ENCODE data around the gene SSTR1. TPM values are rescaled to one million over a fixed set of nuclear protein-coding genes. Genes with fewer than 3 reads are reported as not detected.

The SSTR1 gene
- total and polyA plus RNA-seq, 4 donors = 1.7 to 33.9 (median 23.3) TPM

DNA sequence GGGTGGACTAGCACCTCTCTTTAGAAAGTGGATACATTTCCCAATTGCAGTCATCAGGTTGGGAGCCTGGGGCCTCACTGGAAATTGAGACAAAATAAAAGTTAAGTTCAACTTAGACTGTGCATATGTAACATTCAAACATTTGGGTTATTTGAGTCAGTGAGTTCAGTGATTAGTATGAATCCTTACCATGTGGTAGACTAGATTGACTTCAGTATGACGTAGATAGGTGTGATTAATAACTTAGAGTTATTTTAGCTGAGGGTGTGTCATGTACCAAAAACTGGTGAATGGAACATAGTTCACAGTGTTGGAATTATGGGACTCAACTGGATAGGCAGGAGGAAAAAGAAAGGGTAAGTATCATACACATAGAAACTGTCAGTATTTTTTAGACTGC lies 8.0 kb upstream of the SSTR1 start:
- Histone ChIP-seq H3K27me3 (ENCODE audit: control insufficient read depth, insufficient read depth, low read length) (no peaks in the 10 kb centered on the region), H3K27ac (ENCODE audit: low read depth, low read length) (no peak overlapping the region), H3K9me3 (ENCODE audit: control insufficient read depth, insufficient read depth, low read length) (no peaks in the 10 kb centered on the region), H3K36me3 (ENCODE audit: control insufficient read depth, insufficient read depth, low read length) (no peaks in the 10 kb centered on the region), H3K4me1 (ENCODE audit: control insufficient read depth, insufficient read depth, low read length) (peaks cover 4% of the 10 kb centered on the region), H3K4me3 (ENCODE audit: low read depth, low read length) (no peak overlapping the region)
- DNase-seq (ENCODE audit: low read depth in 4 of 6, low spot score in 6 of 6) = no peak
- 100% methylated on average over 1 of the region's 1 CpG for WGBS (ENCODE audit: insufficient coverage)

DNA sequence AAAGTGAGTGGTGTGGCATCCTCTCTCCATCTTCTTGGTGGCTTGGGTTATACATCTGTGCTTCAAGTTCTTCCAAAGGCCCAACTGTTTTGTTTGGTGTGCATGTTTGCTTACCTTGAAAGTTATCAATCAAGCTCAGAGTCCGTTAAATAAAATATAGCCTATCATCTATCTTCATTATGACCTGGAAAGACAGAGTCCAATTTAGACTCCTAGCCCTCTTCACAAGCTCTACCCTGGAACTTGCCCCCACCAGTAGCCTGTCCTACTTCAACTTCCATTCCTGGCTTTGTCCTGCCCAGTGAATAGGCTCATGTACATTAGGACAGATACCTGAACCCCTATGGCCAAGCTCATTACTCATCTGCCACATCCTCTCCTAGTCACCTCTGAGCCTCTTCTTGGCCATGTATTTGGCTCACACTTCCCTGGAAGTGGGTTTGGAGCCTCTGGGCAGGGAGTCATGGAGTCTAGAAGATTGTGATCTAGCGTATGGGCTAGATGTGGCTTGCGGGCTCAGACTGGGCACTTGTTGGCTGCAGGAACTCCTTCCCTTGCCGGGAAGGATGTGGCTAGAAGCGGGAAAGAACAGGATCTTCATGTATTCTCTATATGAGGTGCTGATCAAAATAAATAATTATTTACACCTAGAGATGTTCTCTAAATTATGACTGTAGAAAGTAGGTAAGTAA lies 6.4 kb upstream of the SSTR1 start:
- DNase-seq (ENCODE audit: low read depth in 4 of 6, low spot score in 6 of 6) = no peak
- Histone ChIP-seq H3K27ac (ENCODE audit: low read depth, low read length) (no peak overlapping the region), H3K9me3 (ENCODE audit: control insufficient read depth, insufficient read depth, low read length) (peaks cover 3% of the 10 kb centered on the region), H3K4me3 (ENCODE audit: low read depth, low read length) (no peak overlapping the region), H3K4me1 (ENCODE audit: control insufficient read depth, insufficient read depth, low read length) (peaks cover 4% of the 10 kb centered on the region), H3K36me3 (ENCODE audit: control insufficient read depth, insufficient read depth, low read length) (no peaks in the 10 kb centered on the region), H3K27me3 (ENCODE audit: control insufficient read depth, insufficient read depth, low read length) (no peaks in the 10 kb centered on the region)
- WGBS (ENCODE audit: insufficient coverage) = 100% methylated on average over 2 of the region's 5 CpGs

- no peaks in the 10 kb centered on the region for H3K27me3 ChIP-seq (ENCODE audit: control insufficient read depth, insufficient read depth, low read length)
- no peak overlapping the region for H3K4me3 ChIP-seq (ENCODE audit: low read depth, low read length)
- no peak for DNase-seq (ENCODE audit: low read depth in 4 of 6, low spot score in 6 of 6)
- peaks cover 3% of the 10 kb centered on the region for H3K9me3 ChIP-seq (ENCODE audit: control insufficient read depth, insufficient read depth, low read length)
- 89% methylated on average over 1 of the region's 5 CpGs for WGBS (ENCODE audit: insufficient coverage)
- H3K4me1 ChIP-seq (ENCODE audit: control insufficient read depth, insufficient read depth, low read length) = peaks cover 4% of the 10 kb centered on the region
- H3K36me3 ChIP-seq (ENCODE audit: control insufficient read depth, insufficient read depth, low read length) = no peaks in the 10 kb centered on the region
- no peak overlapping the region for H3K27ac ChIP-seq (ENCODE audit: low read depth, low read length)
These were observed 5.1 kb upstream of the SSTR1 start for GRCh38 chr14:38202444-38203191.

DNA sequence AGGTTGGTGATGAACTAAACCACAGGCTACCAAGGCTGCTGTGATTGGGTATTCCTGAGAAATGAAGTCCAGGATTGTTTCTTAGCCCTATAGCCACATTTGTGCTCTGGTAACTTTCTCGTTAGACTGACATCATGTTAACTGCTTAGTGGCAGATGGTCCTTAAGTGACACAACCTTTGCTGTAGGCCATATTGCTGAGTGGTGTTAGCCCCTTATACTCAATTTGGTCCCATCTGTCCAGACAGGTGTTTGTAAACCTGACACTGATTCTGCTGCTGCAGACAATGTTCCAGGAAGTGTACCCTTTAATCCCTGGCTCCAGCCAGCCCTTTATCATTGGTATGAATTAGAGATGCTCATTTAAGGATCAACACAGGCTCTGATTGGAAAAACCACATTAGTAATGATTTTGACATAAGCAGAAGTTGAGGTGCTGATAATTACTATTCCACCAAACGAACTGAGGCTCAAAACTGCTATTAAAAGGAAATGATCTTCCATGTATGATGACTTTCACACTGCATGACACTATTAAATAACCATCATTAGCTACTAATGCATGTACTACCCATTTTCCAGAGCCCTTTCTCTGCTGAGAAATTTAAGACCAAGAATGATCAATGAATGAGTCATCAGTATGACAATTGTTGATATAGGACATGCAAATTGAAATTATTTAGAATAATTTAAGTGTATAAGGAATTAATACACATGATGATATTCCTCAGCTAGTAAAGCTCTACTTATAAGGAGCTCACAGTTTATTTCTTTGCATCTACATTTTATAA lies 3.6 kb upstream of the SSTR1 start:
- DNase-seq (ENCODE audit: low read depth in 4 of 6, low spot score in 6 of 6) = peak in 1 of 6 donors; percentile 36
- Histone ChIP-seq H3K27ac (ENCODE audit: low read depth, low read length) (no peak overlapping the region), H3K4me1 (ENCODE audit: control insufficient read depth, insufficient read depth, low read length) (peaks cover 17% of the 10 kb centered on the region), H3K9me3 (ENCODE audit: control insufficient read depth, insufficient read depth, low read length) (peaks cover 3% of the 10 kb centered on the region), H3K4me3 (ENCODE audit: low read depth, low read length) (no peak overlapping the region), H3K36me3 (ENCODE audit: control insufficient read depth, insufficient read depth, low read length) (no peaks in the 10 kb centered on the region), H3K27me3 (ENCODE audit: control insufficient read depth, insufficient read depth, low read length) (peaks cover 14% of the 10 kb centered on the region)
- 67% methylated on average over 1 of the region's 2 CpGs for WGBS (ENCODE audit: insufficient coverage)

DNA sequence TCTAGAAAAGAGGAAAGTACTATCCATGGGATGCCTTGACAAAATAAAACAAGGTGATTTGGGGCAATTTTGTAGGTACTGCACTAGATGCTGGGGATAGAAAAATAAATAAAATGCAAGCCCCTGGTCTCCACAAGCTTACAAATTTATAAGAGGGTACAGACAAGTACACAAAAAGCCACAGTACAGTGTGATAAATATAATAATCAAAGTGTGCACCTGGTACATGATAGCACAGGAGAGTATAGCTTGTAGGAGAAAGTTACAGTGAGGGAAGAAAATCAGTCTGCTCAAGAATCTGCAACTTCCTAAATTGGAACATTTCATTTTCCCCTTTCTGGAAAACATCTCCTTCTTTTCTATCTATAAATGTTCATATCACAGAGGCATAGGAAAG lies 3.0 kb upstream of the SSTR1 start:
- no peak overlapping the region for H3K4me3 ChIP-seq (ENCODE audit: low read depth, low read length)
- H3K9me3 ChIP-seq (ENCODE audit: control insufficient read depth, insufficient read depth, low read length) = peaks cover 3% of the 10 kb centered on the region
- peaks cover 21% of the 10 kb centered on the region for H3K4me1 ChIP-seq (ENCODE audit: control insufficient read depth, insufficient read depth, low read length)
- no peak for DNase-seq (ENCODE audit: low read depth in 4 of 6, low spot score in 6 of 6)
- peaks cover 19% of the 10 kb centered on the region for H3K27me3 ChIP-seq (ENCODE audit: control insufficient read depth, insufficient read depth, low read length)
- no peaks in the 10 kb centered on the region for H3K36me3 ChIP-seq (ENCODE audit: control insufficient read depth, insufficient read depth, low read length)
- no peak overlapping the region for H3K27ac ChIP-seq (ENCODE audit: low read depth, low read length)

GRCh38 chr14:38205119-38205813 lies 2.4 kb upstream of the SSTR1 start:
- DNase-seq (ENCODE audit: low read depth in 4 of 6, low spot score in 6 of 6) = no peak
- WGBS (ENCODE audit: insufficient coverage) = 88% methylated on average over 1 of the region's 5 CpGs
- Histone ChIP-seq H3K4me3 (ENCODE audit: low read depth, low read length) (no peak overlapping the region), H3K27me3 (ENCODE audit: control insufficient read depth, insufficient read depth, low read length) (peaks cover 25% of the 10 kb centered on the region), H3K4me1 (ENCODE audit: control insufficient read depth, insufficient read depth, low read length) (peaks cover 26% of the 10 kb centered on the region), H3K9me3 (ENCODE audit: control insufficient read depth, insufficient read depth, low read length) (peaks cover 3% of the 10 kb centered on the region), H3K27ac (ENCODE audit: low read depth, low read length) (no peak overlapping the region), H3K36me3 (ENCODE audit: control insufficient read depth, insufficient read depth, low read length) (peaks cover 1% of the 10 kb centered on the region)

DNA sequence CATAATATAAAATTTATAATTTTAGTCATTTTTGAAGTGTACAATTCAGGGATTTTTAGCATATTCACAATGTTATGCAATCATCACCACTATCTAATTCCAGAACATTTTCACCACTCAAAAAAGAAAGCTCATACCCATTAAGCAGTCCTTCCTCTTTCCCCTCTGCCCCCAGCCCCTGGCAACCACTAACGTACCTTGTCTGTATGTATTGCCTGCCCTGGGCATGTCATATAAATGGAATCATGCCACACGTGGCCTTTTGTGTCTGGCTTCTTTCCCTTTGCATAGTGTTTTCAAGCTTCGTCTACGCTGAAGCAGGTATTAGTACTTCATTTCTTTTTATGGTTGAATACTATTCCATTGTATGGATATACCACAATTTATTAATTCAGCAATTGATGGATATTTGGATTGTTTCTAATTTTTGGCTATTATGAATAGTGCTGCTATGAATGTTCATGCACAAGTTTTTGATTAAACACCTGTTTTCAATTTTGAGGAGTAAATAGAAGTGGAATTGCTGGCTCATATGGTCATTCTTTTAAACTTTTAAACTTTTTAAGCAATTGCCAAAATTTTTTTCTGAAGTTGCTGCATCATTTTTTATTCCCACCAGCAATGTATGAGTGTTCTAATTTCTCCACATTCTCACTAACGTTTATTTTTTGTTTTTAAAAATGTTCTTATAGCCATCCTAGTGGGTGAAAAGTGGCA lies 1.6 kb upstream of the SSTR1 start:
- WGBS (ENCODE audit: insufficient coverage) = no CpG with 5 or more reads among the region's 5 CpGs
- H3K4me1 ChIP-seq (ENCODE audit: control insufficient read depth, insufficient read depth, low read length) = peaks cover 35% of the 10 kb centered on the region
- DNase-seq (ENCODE audit: low read depth in 4 of 6, low spot score in 6 of 6) = no peak
- H3K4me3 ChIP-seq (ENCODE audit: low read depth, low read length) = no peak overlapping the region
- peaks cover 3% of the 10 kb centered on the region for H3K9me3 ChIP-seq (ENCODE audit: control insufficient read depth, insufficient read depth, low read length)
- peaks cover 3% of the 10 kb centered on the region for H3K36me3 ChIP-seq (ENCODE audit: control insufficient read depth, insufficient read depth, low read length)
- H3K27ac ChIP-seq (ENCODE audit: low read depth, low read length) = no peak overlapping the region
- peaks cover 33% of the 10 kb centered on the region for H3K27me3 ChIP-seq (ENCODE audit: control insufficient read depth, insufficient read depth, low read length)

GRCh38 chr14:38206689-38207376 lies 871 bp upstream of the SSTR1 start:
- H3K27me3 ChIP-seq (ENCODE audit: control insufficient read depth, insufficient read depth, low read length) = peaks cover 41% of the 10 kb centered on the region
- peaks cover 3% of the 10 kb centered on the region for H3K36me3 ChIP-seq (ENCODE audit: control insufficient read depth, insufficient read depth, low read length)
- H3K4me3 ChIP-seq (ENCODE audit: low read depth, low read length) = no peak overlapping the region
- whole genome bisulfite sequencing (ENCODE audit: insufficient coverage) = no CpG with 5 or more reads among the region's 2 CpGs
- no peak for DNase-seq (ENCODE audit: low read depth in 4 of 6, low spot score in 6 of 6)
- no peak overlapping the region for H3K27ac ChIP-seq (ENCODE audit: low read depth, low read length)
- peaks cover 3% of the 10 kb centered on the region for H3K9me3 ChIP-seq (ENCODE audit: control insufficient read depth, insufficient read depth, low read length)
- peaks cover 42% of the 10 kb centered on the region for H3K4me1 ChIP-seq (ENCODE audit: control insufficient read depth, insufficient read depth, low read length)
